GM19468 (cell line): ENCODE measurements around the gene TARBP2.
"Not testable (repeated sequence)": the region's sequence is repeated elsewhere in the genome, so short reads cannot be mapped to it uniquely, and the experiment has no call there.

Experiments used
- ATAC-seq: cut with Tn5 transposase; IDR thresholded peaks from one replicate; pipeline ENCODE4 v1.9.1; 2021; ENCODE audit warnings: mild to moderate bottlenecking, moderate library complexity, moderate number of reproducible peaks; ENCODE audit not compliant: unreplicated experiment; ENCODE audit errors: extremely low read depth

The TARBP2 gene

DNA sequence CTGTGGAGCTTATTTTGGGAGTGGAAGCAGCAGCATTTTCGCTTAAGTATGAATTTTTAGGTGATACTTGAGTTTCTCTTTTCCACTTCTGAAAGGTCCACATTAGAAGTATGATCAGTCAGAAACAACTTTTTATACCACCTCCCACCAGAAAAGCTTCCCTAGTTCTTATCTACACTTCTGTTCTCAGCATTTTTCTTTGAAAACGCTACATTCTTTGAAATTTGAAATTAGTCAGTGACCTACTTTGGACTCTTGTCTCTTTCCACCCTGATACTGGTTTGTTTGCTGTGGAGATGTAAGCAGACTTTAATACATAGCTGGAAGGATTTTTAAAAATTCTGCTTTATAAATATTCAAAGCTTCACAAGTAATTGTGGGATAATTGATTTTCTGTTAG is 27.0 kb upstream of the TARBP2 start:
- no peak for ATAC-seq

GRCh38 chr12:53474819-53475218 is 26.3 kb upstream of the TARBP2 start:
- no peak for ATAC-seq

DNA sequence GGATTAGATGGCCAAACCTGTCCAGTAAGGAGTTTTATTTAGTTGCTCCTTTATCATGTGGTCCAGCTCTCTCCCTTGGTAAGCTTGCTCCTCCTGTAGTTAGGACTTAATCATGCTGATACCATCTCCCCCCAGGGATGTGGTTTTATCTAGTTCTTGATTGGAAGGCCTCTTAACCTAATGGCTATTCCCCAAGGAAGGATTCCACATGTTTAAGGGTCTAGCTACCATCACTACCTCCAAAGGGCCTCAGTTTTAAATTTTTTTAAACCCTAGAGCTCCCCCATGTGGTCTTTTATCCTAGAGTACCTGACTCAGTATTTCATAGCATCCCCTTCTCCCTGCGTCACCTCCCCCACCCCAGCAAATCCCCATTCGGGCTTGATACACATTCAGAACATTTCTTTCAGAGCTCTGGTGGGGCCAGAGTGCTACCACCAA is 24.3 kb upstream of the TARBP2 start:
- ATAC-seq = no peak

GRCh38 chr12:53478865-53479264 is 22.2 kb upstream of the TARBP2 start:
- no peak for ATAC-seq

GRCh38 chr12:53479331-53479730 is 21.8 kb upstream of the TARBP2 start:
- no peak for ATAC-seq

DNA sequence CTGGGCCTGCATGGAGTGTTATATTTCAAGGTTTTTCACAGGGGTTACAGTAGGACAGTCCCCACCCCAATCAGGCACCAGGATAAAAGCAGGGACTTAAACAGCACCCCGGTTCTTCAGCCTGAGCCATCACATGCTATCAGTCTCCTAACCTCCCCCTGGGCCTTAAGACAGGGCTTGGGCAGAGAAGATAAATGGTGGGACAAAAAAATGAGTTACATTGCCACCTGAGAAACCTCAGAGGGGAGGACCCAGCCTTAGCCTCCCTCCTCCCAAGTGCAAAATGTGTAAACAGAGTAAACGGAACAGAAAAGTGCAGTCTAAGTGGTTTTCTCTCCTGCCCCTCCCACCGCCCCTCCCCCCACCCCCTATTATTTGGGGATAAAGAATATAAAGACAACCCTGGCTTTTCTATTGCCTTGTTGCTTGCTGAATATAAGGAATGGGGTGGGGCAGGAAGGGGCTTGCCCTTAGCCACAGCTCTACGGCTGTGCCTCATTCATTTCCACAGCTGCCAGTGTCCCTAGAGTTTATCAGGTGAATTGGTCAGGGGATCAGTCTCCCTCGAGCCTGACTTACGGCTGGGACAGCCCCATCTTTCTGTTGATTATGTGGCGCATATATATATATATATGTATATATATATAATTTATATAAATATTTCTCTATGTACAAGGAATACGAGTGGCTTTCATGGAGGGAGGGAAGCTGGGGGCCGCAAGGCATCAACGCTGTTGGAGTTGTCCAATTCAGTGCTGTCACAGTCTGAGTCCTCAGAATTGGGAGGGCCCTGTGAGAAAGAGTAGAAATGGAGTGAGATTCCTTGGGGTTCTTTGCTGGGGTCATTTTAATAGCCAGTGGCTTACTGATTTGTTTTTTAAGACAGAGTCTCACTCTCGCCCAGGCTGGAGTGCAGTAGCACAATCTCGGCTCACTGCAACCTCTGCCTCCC is 20.3 kb upstream of the TARBP2 start:
- no peak for ATAC-seq

- ATAC-seq = not testable (repeated sequence)
Measured at GRCh38 chr12:53481458-53481857, 19.6 kb upstream of the TARBP2 start.

DNA sequence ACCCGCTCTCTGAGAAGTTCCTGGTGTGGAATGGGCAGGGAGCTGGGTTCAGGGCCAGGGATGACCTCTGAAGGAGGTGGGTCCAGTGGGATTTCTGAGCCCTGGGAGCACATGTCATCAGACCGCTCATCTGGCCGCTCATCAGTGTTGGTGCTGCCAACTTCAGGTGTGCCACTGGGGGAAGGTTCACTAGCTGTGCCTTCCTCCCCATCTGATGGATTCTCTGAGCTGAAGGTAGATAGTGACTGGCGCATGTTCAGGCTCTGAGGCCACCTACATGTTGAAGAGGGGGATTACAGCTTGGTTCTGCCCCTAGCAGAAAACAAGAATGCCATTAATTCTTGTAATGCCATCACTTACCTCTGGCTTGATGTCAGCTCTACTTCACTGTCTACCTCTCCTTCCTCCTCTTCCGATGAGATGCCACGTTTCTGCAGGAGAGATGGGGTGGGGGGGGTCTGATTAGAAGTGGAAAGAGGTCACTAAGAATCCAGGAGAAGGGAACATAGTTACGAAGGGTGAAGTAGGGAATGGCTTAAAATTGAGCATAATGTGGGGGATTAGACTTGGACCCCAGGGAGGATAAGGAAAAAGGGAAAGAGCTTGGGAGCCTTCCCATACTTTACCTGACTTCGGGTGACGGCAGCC is 19.0 kb upstream of the TARBP2 start:
- no peak for ATAC-seq

GRCh38 chr12:53482626-53483168 is 18.4 kb upstream of the TARBP2 start:
- no peak for ATAC-seq

DNA sequence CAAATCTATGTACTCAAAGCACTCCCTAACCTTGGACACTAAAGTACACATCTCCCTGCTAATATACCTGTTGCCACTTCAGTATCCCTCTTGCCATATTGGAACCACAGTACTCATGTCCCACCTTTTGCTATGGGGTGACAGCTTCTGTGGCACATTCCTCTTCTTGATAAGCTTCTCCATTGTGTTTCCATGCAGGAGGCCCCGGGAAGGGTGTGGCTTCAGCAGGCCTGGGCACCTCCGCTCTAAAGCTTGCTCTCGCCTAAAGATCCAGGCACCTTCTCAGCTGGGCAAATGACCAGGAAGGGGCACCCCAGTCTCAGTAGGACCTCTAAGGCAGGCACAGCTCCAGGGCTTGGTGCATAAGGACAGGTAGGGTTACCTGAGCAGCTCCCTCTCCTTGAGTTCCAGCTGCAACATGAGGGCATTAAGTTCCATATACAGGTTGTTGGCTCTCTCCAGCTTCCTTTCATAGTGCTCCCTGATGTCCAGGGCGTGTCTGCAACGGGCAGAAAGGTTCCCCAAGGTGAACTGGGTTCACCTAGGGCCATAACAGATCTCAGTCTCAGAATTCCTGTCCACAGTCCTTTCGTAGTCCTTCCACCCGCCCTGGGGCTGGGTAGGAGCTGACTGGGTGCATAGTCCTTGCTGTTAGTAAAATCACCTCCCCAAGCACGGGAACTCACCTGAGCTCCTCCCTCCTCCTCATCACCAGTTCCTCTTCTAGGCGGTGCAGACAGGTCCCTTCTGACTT is 17.7 kb upstream of the TARBP2 start:
- ATAC-seq = no peak

DNA sequence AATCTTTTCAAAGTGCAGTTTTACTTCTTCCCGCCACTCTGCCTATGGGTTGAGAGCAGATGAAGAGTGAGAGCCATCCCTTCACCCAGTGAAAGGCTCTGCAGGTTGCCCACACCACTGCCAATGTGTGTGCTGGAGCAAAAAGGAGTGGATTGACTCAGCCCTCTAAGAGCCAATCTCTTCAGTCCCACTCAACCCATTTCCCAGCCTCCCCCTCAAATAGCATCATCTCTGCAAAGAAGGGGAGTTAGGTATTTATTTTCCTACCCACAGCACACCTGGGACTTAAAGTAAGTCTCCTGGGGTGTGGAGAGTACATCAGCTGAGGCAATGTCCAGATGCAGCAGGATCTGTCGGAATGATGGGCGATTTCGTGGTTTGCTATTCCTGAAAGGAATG is 17.1 kb upstream of the TARBP2 start:
- ATAC-seq = no peak

GRCh38 chr12:53484686-53485575 is 16.2 kb upstream of the TARBP2 start:
- no peak for ATAC-seq

DNA sequence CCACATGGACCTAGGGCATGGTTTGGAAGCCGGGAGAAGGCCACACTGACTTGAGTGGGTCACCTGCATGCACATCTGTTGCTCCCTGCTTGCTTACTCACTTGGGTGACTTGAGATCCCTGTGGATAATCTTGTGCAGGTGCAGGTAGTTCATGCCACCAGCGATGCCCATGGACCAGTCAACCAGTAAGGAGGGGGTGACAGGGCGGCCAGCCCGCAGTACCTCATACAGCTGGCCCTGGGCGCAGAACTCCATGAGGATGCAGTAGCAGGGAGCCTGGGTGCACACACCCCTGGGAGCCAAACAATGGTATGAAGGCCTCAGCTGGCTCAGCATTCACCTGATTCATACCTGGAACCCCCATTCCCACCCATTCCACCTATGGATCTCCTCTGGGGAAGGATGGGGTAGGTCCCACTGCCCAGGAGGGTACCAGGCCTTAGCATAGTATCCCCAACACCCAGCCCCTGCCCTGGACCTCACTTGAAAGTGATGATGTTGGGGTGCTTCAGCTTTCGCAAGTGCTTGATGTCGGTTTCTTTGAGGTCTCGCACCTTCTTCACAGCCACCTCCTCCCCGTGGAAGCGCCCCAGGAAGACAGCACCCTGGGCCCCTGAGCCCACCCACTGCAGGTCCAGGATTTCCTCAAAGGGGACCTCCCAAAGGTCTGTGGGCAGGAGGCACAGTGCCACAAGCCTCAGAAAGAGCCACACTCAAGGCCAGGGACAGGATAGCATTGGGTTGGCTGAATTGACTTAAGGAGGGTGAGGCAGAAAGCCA is 14.9 kb upstream of the TARBP2 start:
- ATAC-seq = no peak

- ATAC-seq = no peak
Measured at GRCh38 chr12:53486736-53487487, 14.2 kb upstream of the TARBP2 start.

DNA sequence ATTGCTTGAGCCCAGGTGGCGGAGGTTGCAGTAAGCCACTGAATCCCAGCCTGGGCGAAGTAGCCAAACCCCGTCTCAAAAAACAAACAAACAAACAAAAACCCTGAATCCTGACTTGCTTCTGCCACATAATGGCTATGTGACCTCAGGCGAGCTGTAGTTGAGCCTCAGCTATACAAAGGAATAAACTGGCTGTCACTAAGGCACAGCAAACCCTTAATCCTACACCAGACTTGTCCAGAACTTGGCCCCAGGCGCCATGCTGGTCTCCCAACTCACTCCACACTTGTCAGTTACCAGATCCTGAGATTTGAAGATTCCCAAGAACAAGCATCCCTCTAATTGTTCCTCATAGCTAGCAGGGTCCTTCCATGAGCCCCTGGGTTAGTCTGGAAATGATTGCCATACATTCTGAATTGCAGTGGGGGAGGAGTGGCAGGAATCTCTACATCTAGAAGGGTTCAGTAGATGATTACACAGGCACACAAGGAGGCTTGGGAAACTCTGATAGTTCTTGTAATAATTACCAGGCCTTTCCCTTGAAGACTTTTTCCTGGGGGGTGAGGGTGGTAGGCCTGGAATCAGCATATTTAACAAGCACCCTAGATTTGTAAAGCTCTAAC is 11.7 kb upstream of the TARBP2 start:
- no peak for ATAC-seq

DNA sequence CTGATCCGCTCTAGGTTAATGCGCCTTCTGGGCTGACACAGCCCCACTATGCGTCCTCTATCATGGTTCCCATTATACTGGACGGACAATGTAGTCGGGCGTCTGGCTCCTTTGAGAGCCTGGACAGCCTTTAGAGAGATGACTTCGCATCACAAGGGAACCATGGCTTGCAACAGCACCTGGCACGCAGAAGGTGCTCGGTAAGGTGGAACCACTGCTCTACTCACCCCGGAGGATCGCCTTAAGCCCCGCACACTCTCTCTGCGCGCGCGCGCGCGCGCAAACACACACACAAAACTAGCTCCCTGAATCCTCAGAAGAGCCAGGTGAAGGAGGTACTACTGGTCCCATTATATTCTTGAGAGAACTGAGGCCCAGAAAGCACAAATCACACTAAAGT is 8.9 kb upstream of the TARBP2 start:
- ATAC-seq = no peak

DNA sequence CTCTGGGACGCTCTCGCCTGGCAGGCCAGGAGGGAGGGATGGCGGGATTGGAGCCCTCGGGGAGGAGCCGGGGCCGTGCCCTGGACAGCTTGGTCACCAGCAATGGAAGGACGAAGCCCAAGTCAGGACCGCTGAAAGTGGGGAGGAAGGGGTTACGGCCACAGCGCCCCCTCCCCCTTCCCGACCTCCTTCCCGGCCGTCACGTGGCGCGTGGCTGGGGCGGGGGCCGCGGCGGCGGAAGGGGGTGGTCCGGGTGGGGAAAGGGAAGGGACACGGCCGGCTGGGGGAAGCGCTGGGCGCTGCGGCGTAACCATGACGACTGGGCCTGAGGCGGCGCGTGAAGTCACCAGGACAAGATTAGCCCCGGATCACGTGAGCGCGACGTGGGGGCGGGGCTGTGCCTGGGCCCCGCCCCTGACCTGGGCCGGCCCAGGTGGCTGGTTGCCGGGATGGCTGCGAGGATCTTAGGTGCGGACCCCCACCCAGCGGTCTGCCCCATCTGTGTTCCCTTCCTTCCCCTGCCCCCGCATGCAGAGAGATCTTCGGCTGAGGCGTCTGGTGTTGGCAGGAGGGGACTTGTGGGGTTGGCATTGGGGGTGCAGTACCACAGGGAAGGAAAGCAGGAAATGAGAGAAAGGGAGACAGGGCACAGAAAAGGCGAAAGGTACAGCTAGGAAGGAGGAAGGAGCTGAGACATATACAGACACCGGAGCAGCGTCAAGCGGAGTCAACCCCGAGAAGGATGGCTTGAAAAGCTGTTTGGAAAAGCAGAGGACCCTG is 8.1 kb upstream of the TARBP2 start:
- ATAC-seq = no peak
